ENCODE results near the gene RYR1. TPM values are rescaled to one million over a fixed set of nuclear protein-coding genes. Genes with fewer than 3 reads are reported as not detected.
"Not testable (repeated sequence)": the region's sequence is repeated elsewhere in the genome, so short reads cannot be mapped to it uniquely, and the experiment has no call there.

RYR1 gene
- polyA plus RNA-seq, 6 donors from 2014 or later = 0.01 to 0.04 (median 0.03) TPM; not detected in 3

DNA sequence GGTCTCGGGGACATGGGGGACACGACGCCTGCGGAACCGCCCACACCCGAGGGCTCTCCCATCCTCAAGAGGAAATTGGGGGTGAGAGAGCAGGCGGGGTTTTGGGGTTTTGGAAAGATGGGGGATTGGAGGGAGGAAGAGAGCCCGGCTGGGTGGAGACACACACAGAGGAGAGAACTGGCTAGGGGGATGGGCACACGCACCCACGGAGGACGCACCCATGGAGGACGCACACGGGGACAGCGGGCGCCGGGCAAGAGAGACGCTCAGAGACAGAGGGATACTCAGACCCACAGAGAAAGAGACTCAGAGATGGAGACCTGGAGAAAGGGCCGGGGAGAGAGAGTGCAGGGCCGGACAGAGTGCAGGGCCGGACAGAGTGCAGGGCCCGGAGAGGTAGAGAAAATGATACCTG lies 132.2 kb downstream of the RYR1 start:
- peaks cover 20 to 52% (median 43%) of the 10 kb centered on the region in 3 donors for H3K27me3 Mint-ChIP-seq
- H3K4me1 Mint-ChIP-seq = peaks cover 12 to 18% (median 16%) of the 10 kb centered on the region in 3 donors
- ATAC-seq (ENCODE audit: low read depth in 2 of 2) = no peak
- peak overlapping the region in 7 of 8 donors; percentile 62 to 90 (median 73) for H3K4me3 Mint-ChIP-seq
- DNase-seq = no peak
- H3K36me3 Mint-ChIP-seq = no peaks in the 10 kb centered on the region
- H3K9me3 Mint-ChIP-seq = no peaks in the 10 kb centered on the region
- H3K27ac Mint-ChIP-seq = no peak overlapping the region

GRCh38 chr19:38569368-38569983 lies 136.0 kb downstream of the RYR1 start:
- no peak for ATAC-seq (ENCODE audit: low read depth in 2 of 2)
- Mint-ChIP-seq H3K4me1 (peaks cover 6 to 10% (median 7%) of the 10 kb centered on the region in 3 donors), H3K36me3 (no peaks in the 10 kb centered on the region), H3K27me3 (peaks cover 0 to 25% (median 23%) of the 10 kb centered on the region in 3 donors), H3K9me3 (no peaks in the 10 kb centered on the region), H3K4me3 (no peak overlapping the region), H3K27ac (no peak overlapping the region)
- no peak for DNase-seq

- peaks cover 0 to 14% (median 13%) of the 10 kb centered on the region in 3 donors for H3K27me3 Mint-ChIP-seq
- H3K4me1 Mint-ChIP-seq = peaks cover 0 to 4% (median 0%) of the 10 kb centered on the region in 3 donors
- no peaks in the 10 kb centered on the region for H3K9me3 Mint-ChIP-seq
- no peaks in the 10 kb centered on the region for H3K36me3 Mint-ChIP-seq
- DNase-seq (no peak), ATAC-seq (ENCODE audit: low read depth in 2 of 2) (no peak)
- H3K4me3 Mint-ChIP-seq = no peak overlapping the region
- peak overlapping the region in 1 of 6 donors; percentile 62 for H3K27ac Mint-ChIP-seq
These were observed 138.2 kb downstream of the RYR1 start for GRCh38 chr19:38571682-38572081.

- Mint-ChIP-seq H3K4me1 (peaks cover 0 to 5% (median 0%) of the 10 kb centered on the region in 3 donors), H3K27me3 (peaks cover 0 to 4% (median 0%) of the 10 kb centered on the region in 3 donors), H3K4me3 (no peak overlapping the region), H3K36me3 (no peaks in the 10 kb centered on the region), H3K9me3 (no peaks in the 10 kb centered on the region), H3K27ac (no peak overlapping the region)
- DNase-seq = no peak
- no peak for ATAC-seq (ENCODE audit: low read depth in 2 of 2)
These were observed 144.3 kb downstream of the RYR1 start for GRCh38 chr19:38577826-38578225.

DNA sequence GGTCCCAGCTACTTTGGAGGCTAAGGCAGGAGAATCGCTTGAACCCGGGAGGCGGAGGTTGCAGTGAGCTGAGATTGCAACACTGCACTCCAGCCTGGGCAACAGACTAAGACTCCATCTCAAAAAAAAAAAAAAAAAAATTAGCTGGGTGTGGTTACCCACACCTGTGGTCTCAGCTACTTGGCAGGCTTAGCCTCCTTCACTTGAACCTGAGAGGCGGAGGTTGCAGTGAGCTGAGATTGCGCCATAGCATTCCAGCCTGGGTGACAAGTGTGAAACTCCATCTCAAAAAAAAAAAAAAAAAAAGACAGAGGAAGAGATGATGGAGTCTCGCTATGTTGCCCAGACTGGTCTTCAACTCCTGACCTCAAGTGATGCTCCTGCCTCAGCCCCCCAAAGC lies 145.8 kb downstream of the RYR1 start:
- not testable (repeated sequence) for H3K27ac Mint-ChIP-seq; ATAC-seq (ENCODE audit: low read depth in 2 of 2); H3K4me3 Mint-ChIP-seq; H3K9me3 Mint-ChIP-seq; H3K27me3 Mint-ChIP-seq; H3K36me3 Mint-ChIP-seq; DNase-seq
- peaks cover 6 to 12% (median 8%) of the 10 kb centered on the region in 3 donors for H3K4me1 Mint-ChIP-seq

GRCh38 chr19:38580080-38580479 lies 146.6 kb downstream of the RYR1 start:
- Mint-ChIP-seq H3K4me3 (no peak overlapping the region), H3K9me3 (no peaks in the 10 kb centered on the region), H3K27me3 (peaks cover 0 to 4% (median 0%) of the 10 kb centered on the region in 3 donors), H3K27ac (peak overlapping the region in 1 of 6 donors; percentile 84), H3K36me3 (no peaks in the 10 kb centered on the region), H3K4me1 (peaks cover 6 to 12% (median 8%) of the 10 kb centered on the region in 3 donors)
- ATAC-seq (ENCODE audit: low read depth in 2 of 2) = no peak
- no peak for DNase-seq

DNA sequence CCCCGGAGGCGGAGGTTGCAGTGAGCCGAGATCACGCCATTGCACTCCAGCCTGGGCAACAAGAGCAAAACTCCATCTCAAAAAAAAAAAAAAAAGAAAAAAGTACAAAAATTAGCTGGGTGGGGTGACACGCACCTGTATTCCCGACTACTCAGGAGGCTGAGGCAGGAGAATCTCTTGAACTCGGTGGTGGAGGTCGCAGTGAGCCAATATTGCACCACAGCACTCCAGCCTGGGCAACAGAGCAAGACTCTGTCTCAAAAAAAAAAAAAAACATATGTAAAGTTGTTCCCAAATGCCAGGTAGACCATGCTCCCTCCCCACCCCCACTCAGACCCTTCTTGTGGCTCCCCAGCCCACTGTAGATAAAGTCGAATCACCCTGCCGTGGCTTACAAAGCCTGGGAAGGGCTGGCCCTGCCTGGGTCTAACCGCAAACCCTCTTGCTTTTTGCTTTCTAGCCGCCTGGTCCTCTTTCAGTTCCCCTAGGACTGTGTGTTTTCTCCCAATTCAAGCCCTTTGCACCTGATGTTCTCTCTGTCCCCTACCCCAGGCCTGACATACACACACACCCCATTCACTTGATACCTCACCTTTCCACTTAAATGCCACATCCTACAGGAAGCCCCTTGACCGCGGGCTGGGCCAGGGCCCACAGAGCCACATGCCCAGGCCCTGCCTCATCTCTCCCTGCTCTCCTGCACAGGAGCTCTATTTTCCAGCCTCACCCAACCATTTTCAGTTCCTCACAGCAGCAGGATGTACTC lies 149.9 kb downstream of the RYR1 start:
- H3K27me3 Mint-ChIP-seq = peaks cover 0 to 4% (median 0%) of the 10 kb centered on the region in 3 donors
- peak; percentile 25 to 51 for ATAC-seq (ENCODE audit: low read depth in 2 of 2)
- no peaks in the 10 kb centered on the region for H3K9me3 Mint-ChIP-seq
- DNase-seq = no peak
- H3K4me3 Mint-ChIP-seq = peak overlapping the region in 4 of 8 donors; percentile 3 to 57 (median 36)
- peaks cover 8 to 12% (median 10%) of the 10 kb centered on the region in 3 donors for H3K4me1 Mint-ChIP-seq
- H3K36me3 Mint-ChIP-seq = peaks cover 9% of the 10 kb centered on the region in 2 donors
- peak overlapping the region in 5 of 6 donors; percentile 10 to 95 (median 77) for H3K27ac Mint-ChIP-seq

DNA sequence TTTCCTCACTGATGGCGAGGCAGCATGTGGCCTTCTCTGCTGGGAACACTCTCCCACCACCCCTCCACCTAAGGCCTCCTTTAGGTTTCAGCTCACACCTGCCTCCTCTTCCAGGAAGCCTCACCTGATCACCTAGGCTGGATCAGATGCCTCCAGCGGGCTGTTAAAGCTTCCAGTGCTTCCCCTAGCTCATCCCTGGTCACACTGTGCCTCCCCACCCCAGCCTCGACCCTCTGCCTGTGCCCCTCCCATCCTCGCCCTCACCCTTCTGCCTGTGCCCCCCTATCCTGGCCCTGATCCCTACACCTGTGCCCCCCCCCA lies 150.5 kb downstream of the RYR1 start:
- Mint-ChIP-seq H3K27ac (peak overlapping the region in 3 of 6 donors; percentile 44 to 86 (median 58)), H3K4me1 (peaks cover 8 to 12% (median 10%) of the 10 kb centered on the region in 3 donors), H3K9me3 (no peaks in the 10 kb centered on the region), H3K27me3 (peaks cover 0 to 4% (median 0%) of the 10 kb centered on the region in 3 donors), H3K36me3 (peaks cover 9% of the 10 kb centered on the region in 2 donors), H3K4me3 (peak overlapping the region in 1 of 8 donors; percentile 36)
- DNase-seq (no peak), ATAC-seq (ENCODE audit: low read depth in 2 of 2) (no peak)

- Mint-ChIP-seq H3K9me3 (no peaks in the 10 kb centered on the region), H3K27ac (peak overlapping the region in 2 of 6 donors; percentile 11 to 31), H3K36me3 (peaks cover 9 to 16% of the 10 kb centered on the region in 2 donors), H3K4me1 (peaks cover 7 to 10% (median 8%) of the 10 kb centered on the region in 3 donors), H3K27me3 (no peaks in the 10 kb centered on the region), H3K4me3 (no peak overlapping the region)
- no peak for ATAC-seq (ENCODE audit: low read depth in 2 of 2)
- DNase-seq = no peak
These were observed 154.1 kb downstream of the RYR1 start for GRCh38 chr19:38587562-38587961.

DNA sequence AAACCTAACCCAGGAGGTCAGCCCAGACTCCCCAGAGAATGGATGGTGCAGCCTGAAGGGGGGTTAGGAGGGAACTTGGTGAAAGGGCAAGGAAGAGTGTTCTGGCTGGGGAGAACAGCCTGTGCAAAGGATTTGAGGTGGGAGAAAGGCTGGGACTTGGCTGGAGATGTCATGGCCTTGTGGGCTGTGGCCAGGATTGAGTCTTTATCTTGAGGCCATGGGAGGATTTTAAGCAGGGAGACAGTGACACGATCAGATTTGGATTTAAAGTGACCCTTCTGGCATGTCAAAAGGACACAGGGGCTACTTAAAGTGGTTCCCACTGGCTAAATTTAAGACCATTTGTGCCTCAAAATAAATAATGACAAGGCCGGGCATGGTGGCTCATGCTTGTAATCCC lies 154.6 kb downstream of the RYR1 start:
- Mint-ChIP-seq H3K27ac (peak overlapping the region in 2 of 6 donors; percentile 31 to 41), H3K4me3 (no peak overlapping the region), H3K4me1 (peaks cover 7 to 10% (median 8%) of the 10 kb centered on the region in 3 donors), H3K36me3 (peaks cover 9 to 16% of the 10 kb centered on the region in 2 donors), H3K9me3 (no peaks in the 10 kb centered on the region), H3K27me3 (no peaks in the 10 kb centered on the region)
- DNase-seq (no peak), ATAC-seq (ENCODE audit: low read depth in 2 of 2) (no peak)

DNA sequence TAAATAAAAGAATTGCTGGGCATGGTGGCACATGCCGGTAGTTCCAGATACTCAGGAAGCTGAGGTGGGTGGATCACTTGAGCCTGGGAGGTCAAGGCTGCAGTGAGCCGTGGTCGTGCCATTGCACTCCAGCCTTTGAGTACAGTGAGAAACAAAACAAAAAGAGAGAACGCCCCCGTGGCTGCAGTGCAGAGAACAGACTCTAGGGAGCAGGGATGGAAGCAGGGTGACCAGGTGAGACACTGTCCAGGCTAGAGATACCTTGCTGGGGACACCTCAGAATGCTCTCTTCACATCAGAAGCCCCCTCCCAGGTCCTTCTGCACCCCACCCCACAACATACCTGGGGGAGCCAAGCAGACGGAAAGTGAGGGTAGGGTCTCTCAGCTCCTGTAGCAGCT lies 159.4 kb downstream of the RYR1 start:
- Mint-ChIP-seq H3K4me1 (peaks cover 0 to 2% (median 0%) of the 10 kb centered on the region in 3 donors), H3K27me3 (no peaks in the 10 kb centered on the region), H3K27ac (no peak overlapping the region), H3K4me3 (no peak overlapping the region), H3K9me3 (no peaks in the 10 kb centered on the region), H3K36me3 (peaks cover 3 to 21% of the 10 kb centered on the region in 2 donors)
- ATAC-seq (ENCODE audit: low read depth in 2 of 2) (no peak), DNase-seq (no peak)

DNA sequence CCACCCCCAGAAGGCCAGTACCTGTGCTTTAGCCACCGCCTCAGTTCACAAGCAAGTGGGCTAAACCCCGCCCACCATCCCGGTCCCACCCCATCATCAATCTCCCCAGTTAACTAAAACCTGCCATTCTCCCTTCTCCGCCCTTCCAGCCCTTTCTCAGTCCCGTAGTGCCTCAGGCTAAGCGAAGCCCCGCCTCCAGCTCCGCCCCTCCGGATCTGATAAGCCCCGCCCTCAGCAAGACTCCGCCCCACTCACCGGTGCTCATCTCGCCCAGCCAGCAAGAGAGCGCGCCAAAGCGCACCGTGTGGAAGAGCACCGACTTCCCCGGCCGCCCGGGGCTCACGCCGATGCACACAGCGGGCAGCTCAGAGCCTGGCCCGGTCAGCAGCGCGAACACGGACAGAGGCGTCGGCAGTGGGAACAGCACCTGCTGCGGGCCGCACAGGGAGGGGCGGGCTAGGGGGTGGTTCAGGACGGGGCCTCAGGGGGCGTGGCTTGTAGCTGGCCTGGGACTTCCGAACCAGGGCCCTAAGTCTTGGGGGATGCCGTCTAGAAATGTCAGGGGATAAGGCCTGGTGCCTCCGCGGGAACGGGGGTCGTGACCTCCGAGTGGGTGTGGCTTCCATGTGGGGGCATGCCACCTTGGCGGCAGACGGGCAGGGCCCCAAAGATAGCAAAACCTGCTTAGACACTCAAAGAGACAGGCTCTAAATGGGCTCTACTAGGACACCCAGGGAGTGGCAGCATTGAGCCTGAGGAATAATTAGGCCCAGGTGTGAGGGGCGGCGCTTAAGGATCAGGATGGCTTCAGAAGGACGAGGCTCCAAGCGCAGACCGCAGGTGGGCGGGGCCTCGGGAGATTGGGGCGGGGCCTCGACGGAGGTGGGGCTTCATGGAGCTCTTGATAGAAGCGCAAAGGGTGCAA lies 162.8 kb downstream of the RYR1 start:
- ATAC-seq (ENCODE audit: low read depth in 2 of 2) = no peak
- H3K36me3 Mint-ChIP-seq = peaks cover 0 to 26% of the 10 kb centered on the region in 2 donors
- peak overlapping the region in 1 of 6 donors; percentile 94 for H3K27ac Mint-ChIP-seq

DNA sequence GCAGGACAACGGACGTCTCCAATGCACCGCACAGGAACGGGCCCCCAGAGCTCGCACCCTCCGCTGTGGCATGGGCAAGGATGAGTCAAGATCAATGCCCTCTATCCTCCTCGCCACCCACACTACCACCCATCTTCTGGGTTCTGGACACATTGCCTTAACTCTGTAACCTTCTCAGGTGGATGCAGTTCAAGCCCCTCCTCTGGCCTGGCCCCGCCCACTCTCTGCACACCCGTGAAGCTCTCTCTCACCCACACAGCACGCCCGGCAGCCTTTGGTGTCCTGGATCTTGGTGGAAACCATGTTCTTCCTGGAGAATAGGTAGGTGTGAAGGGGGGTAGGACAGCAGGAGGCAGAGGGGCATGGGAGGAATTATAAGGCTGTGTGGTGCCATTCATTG lies 163.6 kb downstream of the RYR1 start:
- no peak for ATAC-seq (ENCODE audit: low read depth in 2 of 2)

More for the DNA sequence above, 162.8 kb downstream of the RYR1 start:
- no peaks in the 10 kb centered on the region for H3K9me3 Mint-ChIP-seq
- DNase-seq = no peak
- H3K4me3 Mint-ChIP-seq = peak overlapping the region in 1 of 8 donors; percentile 22
- H3K4me1 Mint-ChIP-seq = peaks cover 2 to 12% (median 5%) of the 10 kb centered on the region in 3 donors
- no peaks in the 10 kb centered on the region for H3K27me3 Mint-ChIP-seq

More for the DNA sequence above, 163.6 kb downstream of the RYR1 start:
- H3K9me3 Mint-ChIP-seq = no peaks in the 10 kb centered on the region
- H3K4me1 Mint-ChIP-seq = peaks cover 2 to 15% (median 5%) of the 10 kb centered on the region in 3 donors
- no peaks in the 10 kb centered on the region for H3K27me3 Mint-ChIP-seq
- DNase-seq = no peak
- no peak overlapping the region for H3K27ac Mint-ChIP-seq
- H3K4me3 Mint-ChIP-seq = no peak overlapping the region
- H3K36me3 Mint-ChIP-seq = peaks cover 0 to 29% of the 10 kb centered on the region in 2 donors

All from naive B cell (primary cell).